ENCODE data around the gene MGAT5B. TPM values are rescaled to one million over a fixed set of nuclear protein-coding genes. Genes with fewer than 3 reads are reported as not detected.

Gene MGAT5B
- total RNA-seq, 1 donor from 2014 or later: 1.8 TPM

DNA sequence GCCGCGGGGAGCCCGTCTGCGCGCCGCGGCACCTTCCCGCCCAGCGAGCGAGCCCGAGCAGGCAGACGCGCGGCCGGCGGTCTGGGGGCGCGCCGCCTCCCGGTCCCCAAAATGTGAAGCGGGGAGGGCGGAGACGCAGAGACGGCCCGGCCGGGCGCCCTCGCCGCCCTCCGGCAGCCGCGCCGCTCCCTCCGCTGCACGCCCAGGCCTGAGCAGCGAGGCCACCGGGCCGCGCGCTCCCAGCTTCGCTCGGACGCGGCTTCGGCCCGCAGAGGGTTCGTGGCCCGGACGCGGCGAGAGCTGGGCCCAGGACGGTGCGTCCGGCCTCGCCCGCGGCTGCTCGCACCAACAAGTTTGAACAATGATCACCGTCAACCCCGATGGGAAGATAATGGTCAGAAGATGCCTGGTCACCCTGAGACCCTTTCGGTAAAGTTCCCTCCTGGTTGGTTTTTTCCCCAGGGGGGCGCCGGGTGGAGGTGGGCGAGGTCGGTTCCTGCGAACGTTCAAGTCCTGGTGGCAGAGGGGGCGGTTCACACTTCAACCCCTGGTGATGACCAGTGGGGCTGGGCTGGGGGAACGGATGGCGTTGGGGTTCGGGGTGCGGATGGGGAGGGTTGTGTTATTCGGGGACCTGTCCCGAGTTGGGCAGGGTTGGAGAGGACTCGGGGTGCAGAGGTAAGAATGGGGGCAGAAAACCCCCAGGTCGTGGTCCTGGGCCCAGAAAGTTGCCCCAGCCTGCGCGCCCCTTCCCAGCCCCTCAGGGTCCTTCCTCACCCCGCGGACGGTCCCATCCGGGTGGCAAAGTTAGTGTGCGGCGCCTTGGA lies 678 bp downstream of the MGAT5B start:
- Histone ChIP-seq H3K9ac (no peak overlapping the region), H3K4me2 (peak overlapping the region; percentile 87), H3K27ac (no peak overlapping the region), H3K27me3 (peaks cover 43% of the 10 kb centered on the region), H4K20me1 (ENCODE audit: low read depth) (peaks cover 38% of the 10 kb centered on the region), H3K9me3 (ENCODE audit: low read depth) (no peaks in the 10 kb centered on the region), H3K4me3 (peak overlapping the region; percentile 57), H3K4me1 (peaks cover 9% of the 10 kb centered on the region), H2AFZ (replicated peaks) (peak overlapping the region; percentile 82), H3K79me2 (ENCODE audit: low read depth) (no peaks in the 10 kb centered on the region), H3F3A (ENCODE audit: low read depth) (no peaks in the 10 kb centered on the region), H3K36me3 (no peaks in the 10 kb centered on the region)
- DNase-seq (ENCODE audit: low spot score): peak; percentile 67
- Mint-ChIP-seq H3K27me3 (ENCODE audit: insufficient read depth, low read depth) (peaks cover 9% of the 10 kb centered on the region), H3K9me3 (peaks cover 2% of the 10 kb centered on the region), H3K4me1 (peaks cover 15% of the 10 kb centered on the region), H3K36me3 (peaks cover 4% of the 10 kb centered on the region), H3K27ac (no peak overlapping the region), H3K4me3 (peak overlapping the region; percentile 91)
- no peak for TF ChIP-seq CTCF (IDR thresholded peaks at IDR 0.05)
- TF ChIP-seq EZH2phosphoT487 (IDR thresholded peaks at IDR 0.05): peak; percentile 66
- TF ChIP-seq EZH2 (IDR thresholded peaks at IDR 0.05): peak; percentile 80

DNA sequence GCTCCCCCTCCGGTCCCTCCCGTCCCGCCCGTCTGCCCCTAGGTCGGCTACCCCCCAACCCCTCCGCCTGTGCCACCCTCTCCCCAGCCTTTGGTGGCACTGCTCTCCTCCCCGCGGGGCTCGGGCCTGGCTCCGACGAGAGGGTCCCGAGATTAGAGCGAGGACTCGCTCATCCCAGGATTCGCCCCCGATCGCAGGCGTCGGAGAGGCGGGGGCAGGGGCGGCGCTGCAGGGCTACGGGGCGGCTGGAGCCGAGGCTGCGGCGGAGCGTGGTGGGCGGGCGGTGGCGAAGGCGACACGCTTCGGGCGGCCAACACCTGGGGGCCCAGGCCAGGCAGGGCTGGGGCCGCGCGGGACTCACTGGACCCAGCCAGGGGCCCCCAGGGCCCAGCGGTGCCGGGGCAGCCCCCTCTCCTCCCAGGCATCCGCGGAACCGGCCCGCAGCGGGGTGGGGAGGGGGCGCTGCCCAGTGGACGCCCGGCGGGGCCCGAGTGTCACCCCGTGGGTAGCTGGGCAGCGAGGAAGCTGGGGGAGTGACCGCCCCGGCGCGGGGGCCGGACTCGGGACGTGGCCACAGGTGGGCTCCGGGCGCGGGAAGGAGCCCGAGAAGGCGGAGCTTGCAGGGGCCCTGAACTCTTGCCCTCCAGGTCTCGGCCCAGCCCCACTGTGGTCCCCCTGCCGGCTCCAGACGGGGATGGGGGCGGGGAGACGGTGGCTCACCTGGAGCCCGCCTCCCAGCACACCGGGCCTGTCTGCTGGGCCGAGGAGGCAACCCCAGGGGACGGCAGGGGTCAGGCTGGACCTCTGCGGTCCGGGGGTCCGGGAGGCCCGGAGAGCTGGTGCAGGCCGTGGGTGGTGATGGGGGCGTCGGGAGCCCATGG lies 1.5 kb downstream of the MGAT5B start:
- Histone ChIP-seq H3K4me3 (peak overlapping the region; percentile 57), H3K9me3 (ENCODE audit: low read depth) (no peaks in the 10 kb centered on the region), H2AFZ (replicated peaks) (no peak overlapping the region), H3K79me2 (ENCODE audit: low read depth) (no peaks in the 10 kb centered on the region), H3K36me3 (no peaks in the 10 kb centered on the region), H3F3A (ENCODE audit: low read depth) (no peaks in the 10 kb centered on the region), H3K4me1 (peaks cover 9% of the 10 kb centered on the region), H3K27me3 (peaks cover 43% of the 10 kb centered on the region), H3K4me2 (peak overlapping the region; percentile 87), H3K27ac (no peak overlapping the region), H3K9ac (no peak overlapping the region), H4K20me1 (ENCODE audit: low read depth) (peaks cover 38% of the 10 kb centered on the region)
- Mint-ChIP-seq H3K36me3 (peaks cover 7% of the 10 kb centered on the region), H3K27ac (no peak overlapping the region), H3K27me3 (ENCODE audit: insufficient read depth, low read depth) (peaks cover 8% of the 10 kb centered on the region), H3K4me1 (peaks cover 15% of the 10 kb centered on the region), H3K4me3 (peak overlapping the region; percentile 91), H3K9me3 (peaks cover 2% of the 10 kb centered on the region)
- TF ChIP-seq CTCF (IDR thresholded peaks at IDR 0.05) (no peak), EZH2phosphoT487 (IDR thresholded peaks at IDR 0.05) (peak; percentile 85), EZH2 (IDR thresholded peaks at IDR 0.05) (peak; percentile 83)
- DNase-seq (ENCODE audit: low spot score): peak; percentile 64

- Histone ChIP-seq H2AFZ (replicated peaks) (no peak overlapping the region), H3K9me3 (ENCODE audit: low read depth) (no peaks in the 10 kb centered on the region), H3K4me2 (peak overlapping the region; percentile 87), H3K79me2 (ENCODE audit: low read depth) (no peaks in the 10 kb centered on the region), H3K4me3 (peak overlapping the region; percentile 57), H4K20me1 (ENCODE audit: low read depth) (peaks cover 38% of the 10 kb centered on the region), H3K36me3 (no peaks in the 10 kb centered on the region), H3K4me1 (peaks cover 9% of the 10 kb centered on the region), H3K27me3 (peaks cover 43% of the 10 kb centered on the region), H3F3A (ENCODE audit: low read depth) (no peaks in the 10 kb centered on the region), H3K9ac (no peak overlapping the region), H3K27ac (no peak overlapping the region)
- H3K36me3 Mint-ChIP-seq: peaks cover 9% of the 10 kb centered on the region
- H3K4me3 Mint-ChIP-seq: peak overlapping the region; percentile 38
- H3K9me3 Mint-ChIP-seq: peaks cover 2% of the 10 kb centered on the region
- H3K27me3 Mint-ChIP-seq (ENCODE audit: insufficient read depth, low read depth): peaks cover 8% of the 10 kb centered on the region
- H3K4me1 Mint-ChIP-seq: peaks cover 15% of the 10 kb centered on the region
- peak; percentile 76 for DNase-seq (ENCODE audit: low spot score)
- no peak overlapping the region for H3K27ac Mint-ChIP-seq
- TF ChIP-seq EZH2phosphoT487 (IDR thresholded peaks at IDR 0.05) (no peak), CTCF (IDR thresholded peaks at IDR 0.05) (no peak), EZH2 (IDR thresholded peaks at IDR 0.05) (no peak)
These were observed 2.1 kb downstream of the MGAT5B start for GRCh38 chr17:76870377-76870714.
